Endothelial cell of umbilical vein (primary cell): ENCODE data around the gene ARHGEF12. TPM values are rescaled to one million over a fixed set of nuclear protein-coding genes. Genes with fewer than 3 reads are reported as not detected.

Experiments
- BruUV-seq: library from RNA; stranded (reverse); fragments of 400-500 nt; replicated peaks from 2 replicates; lab custom pipeline; 2021; lab: Mats Ljungman, UMichigan
- CTCF ChIA-PET: fragments of 300-600, 350-600 bp; sonication (Branson Sonifier 250); formaldehyde crosslinking; loops from one replicate; lab custom pipeline; 2021; ENCODE audit warnings: antibody characterized with exemption, inconsistent platforms; lab: Charles Lee
- POLR2A ChIA-PET: fragments of 300-600, 350-600 bp; sonication (Branson Sonifier 250); formaldehyde crosslinking; loops from one replicate; lab custom pipeline; 2021; ENCODE audit warnings: antibody characterized with exemption, inconsistent platforms; lab: Charles Lee
- DNase-seq: peaks from one replicate; pipeline ENCODE4 v3.0.0-alpha.2; 2011; ENCODE audit warnings: low read depth, low spot score
- FAIRE-seq: peaks from 2 replicates; lab custom pipeline; 2011; peaks lifted over from hg19 to GRCh38; lab: Jason Lieb, UNC
- H2AFZ ChIP-seq: 2 replicates; pipeline ENCODE4 v1.6.0; 2012; ENCODE audit warnings: low read depth, low read length, control low read depth, inconsistent platforms
- H3K27ac ChIP-seq: 2 replicates; pipeline ENCODE4 v1.5.1; 2011; ENCODE audit warnings: low read depth, mild to moderate bottlenecking, control low read depth, low read length, moderate library complexity; ENCODE audit not compliant: insufficient read depth
- H3K27me3 ChIP-seq, 2 experiments: 2 replicates each; pipeline versions ENCODE4 v1.6.0 to v1.6.1; 2011; ENCODE audit warnings: low read length in 2 of 2, mixed read lengths in 1 of 2; ENCODE audit not compliant: control insufficient read depth in 2 of 2, insufficient read depth in 2 of 2
- H3K36me3 ChIP-seq, 2 experiments: 2 replicates in 1 of 2; 3 replicates in 1 of 2; pipeline ENCODE4 v1.5.1; 2011; ENCODE audit warnings: low read length in 2 of 2, mild to moderate bottlenecking in 1 of 2, moderate library complexity in 1 of 2; ENCODE audit not compliant: control insufficient read depth in 2 of 2, insufficient read depth in 2 of 2; ENCODE audit errors: extremely low read depth in 1 of 2
- H3K4me1 ChIP-seq: 3 replicates; pipeline ENCODE4 v1.5.1; 2011; ENCODE audit warnings: mild to moderate bottlenecking, low read length; ENCODE audit not compliant: control insufficient read depth, insufficient read depth; ENCODE audit errors: extremely low read depth
- H3K4me2 ChIP-seq: 2 replicates; pipeline ENCODE4 v1.6.1; 2011; ENCODE audit warnings: low read length, control low read depth, mixed read lengths; ENCODE audit not compliant: insufficient read depth
- H3K4me3 ChIP-seq, 3 experiments: fragments of 200-600 bp in 1 of 3; sonication (generic), shearing (Covaris generic) in 1 of 3; replicated peaks in 1 of 3; 2 replicates each; pipeline ENCODE4 v1.5.1; 2011 to 2016; ENCODE audit warnings: control low read depth in 3 of 3, low read length in 3 of 3, mild to moderate bottlenecking in 2 of 3, inconsistent platforms in 1 of 3, low read depth in 1 of 3, moderate library complexity in 1 of 3; ENCODE audit not compliant: insufficient read depth in 1 of 3
- H3K79me2 ChIP-seq: 2 replicates; pipeline ENCODE4 v1.6.0; 2012; ENCODE audit warnings: low read length, inconsistent platforms; ENCODE audit not compliant: control insufficient read depth, insufficient read depth
- H3K9ac ChIP-seq: replicated peaks from 2 replicates; pipeline ENCODE3; 2011; ENCODE audit warnings: low read length, control low read depth; ENCODE audit not compliant: insufficient read depth; ENCODE audit errors: extremely low read depth
- H3K9me1 ChIP-seq: replicated peaks from 3 replicates; pipeline ENCODE4 v1.6.0; 2011; ENCODE audit warnings: mild to moderate bottlenecking, low read length; ENCODE audit not compliant: control insufficient read depth, insufficient read depth; ENCODE audit errors: extremely low read depth
- H3K9me3 ChIP-seq: replicated peaks from 2 replicates; pipeline ENCODE4 v1.5.1; 2012; ENCODE audit warnings: low read length, inconsistent platforms; ENCODE audit not compliant: control insufficient read depth, insufficient read depth
- H4K20me1 ChIP-seq: replicated peaks from 2 replicates; pipeline ENCODE3; 2011; ENCODE audit warnings: mild to moderate bottlenecking, low read length; ENCODE audit not compliant: control insufficient read depth, insufficient read depth; ENCODE audit errors: extremely low read depth
- CTCF ChIP-seq, 2 donors: IDR thresholded peaks; 1 replicate in 1 of 2; 2 replicates in 1 of 2; pipeline ENCODE4 v1.5.1; 2011; ENCODE audit warnings: low read length in 2 of 2, mild to moderate bottlenecking in 2 of 2, moderate library complexity in 2 of 2, control low read depth in 1 of 2, inconsistent platforms in 1 of 2, low read depth in 1 of 2; ENCODE audit not compliant: insufficient read depth in 1 of 2; ENCODE audit errors: extremely low read depth in 1 of 2
- EZH2 ChIP-seq: IDR thresholded peaks from 2 replicates; pipeline ENCODE4 v1.6.1; 2012; ENCODE audit warnings: borderline replicate concordance, low read depth, mild to moderate bottlenecking, moderate library complexity, low read length, inconsistent platforms; ENCODE audit not compliant: severe bottlenecking
- FOS ChIP-seq: IDR thresholded peaks from 2 replicates; pipeline ENCODE4 v1.6.1; 2011; ENCODE audit warnings: mild to moderate bottlenecking, low read length, moderate library complexity, borderline replicate concordance; ENCODE audit not compliant: insufficient read depth
- GATA2 ChIP-seq: IDR thresholded peaks from 2 replicates; pipeline ENCODE4 v1.7.0; 2011; ENCODE audit warnings: low read depth, mild to moderate bottlenecking, moderate library complexity, mixed read lengths, low read length; ENCODE audit not compliant: insufficient read length, insufficient read depth
- JUN ChIP-seq: IDR thresholded peaks from 2 replicates; pipeline ENCODE4 v1.6.1; 2011; ENCODE audit warnings: borderline replicate concordance, low read depth; ENCODE audit not compliant: insufficient read length, insufficient read depth
- MAX ChIP-seq: IDR thresholded peaks from 2 replicates; pipeline ENCODE4 v1.6.1; 2011; ENCODE audit not compliant: insufficient read depth, insufficient read length
- MYC ChIP-seq: IDR thresholded peaks from one replicate; pipeline ENCODE4 v1.6.1; 2011; ENCODE audit warnings: mild to moderate bottlenecking, low read depth, low read length
- POLR2A ChIP-seq: IDR thresholded peaks from 2 replicates; pipeline ENCODE4 v1.6.1; 2012; ENCODE audit warnings: low read depth, mild to moderate bottlenecking, control low read depth, low read length
- POLR2AphosphoS5 ChIP-seq: IDR thresholded peaks from 2 replicates; pipeline ENCODE4 v1.6.1; 2012; ENCODE audit warnings: low read depth, mild to moderate bottlenecking, control low read depth, low read length, moderate library complexity; ENCODE audit not compliant: insufficient read depth
- dilution Hi-C: fragments of 300-500 bp; cut with MboI; formaldehyde crosslinking; loops from one replicate; pipeline ENCODE4 v1.15.0; 2019; ENCODE audit warnings: low sequenced_read_pairs; ENCODE audit not compliant: extremely low pct_ligation_motif_present
- intact Hi-C: fragments of 100-400 bp; cut with micrococcal nuclease; formaldehyde crosslinking; loops from one replicate; pipeline ENCODE4 v1.10.0; 2022
- polyA plus RNA-seq, 4 experiments: library from polyadenylated mRNA; depleted of rRNA in 3 of 4; stranded (reverse) in 3 of 4; unstranded in 1 of 4; fragments of >200 nt; gene quantifications; 2 replicates each; pipeline versions ENCODE4 v1.2.1 to v1.2.3, GENCODE V29; 2011 to 2012; ENCODE audit warnings: missing spikeins in 1 of 4
- total RNA-seq: library from RNA; stranded (reverse); gene quantifications from 2 replicates; pipeline ENCODE4 v1.2.3, GENCODE V29; 2021

Gene ARHGEF12
- total and polyA plus RNA-seq, 2 donors (not counting 3 experiments of a cell fraction or from before 2014, with no cell fraction given) = 20.9 to 125 TPM

GRCh38 chr11:120522736-120523135 lies 186.5 kb downstream of the ARHGEF12 start:
- Histone ChIP-seq H3K9me3 (no peaks in the 10 kb centered on the region), H3K79me2 (no peaks in the 10 kb centered on the region), H4K20me1 (no peaks in the 10 kb centered on the region), H2AFZ (no peak overlapping the region), H3K9me1 (no peaks in the 10 kb centered on the region), H3K4me1 (no peaks in the 10 kb centered on the region), H3K9ac (no peak overlapping the region), H3K27ac (no peak overlapping the region), H3K36me3 (no peaks in the 10 kb centered on the region), H3K4me2 (no peak overlapping the region), H3K4me3 (no peak overlapping the region), H3K27me3 (peaks cover 0 to 2% of the 10 kb centered on the region in 2 experiments)
- POLR2A ChIA-PET = no interaction called here
- FAIRE-seq = no peak
- no TSS peak for BruUV-seq
- CTCF ChIA-PET = interaction anchor here (0.7 to 1.4 kb wide), 2 partner anchors 116 to 162 kb away, joined by 3 to 6 read pairs; no protein-coding TSS in a partner anchor
- TF ChIP-seq FOS (no peak), JUN (no peak), EZH2 (no peak), POLR2A (no peak), POLR2AphosphoS5 (no peak), GATA2 (no peak), MYC (no peak)
- dilution Hi-C loops = no loop called here
- no peak for DNase-seq
- intact Hi-C loops = no loop called here

GRCh38 chr11:120523196-120523595 lies 187.0 kb downstream of the ARHGEF12 start:
- H3K4me1 ChIP-seq = no peaks in the 10 kb centered on the region
- H3K9me3 ChIP-seq = no peaks in the 10 kb centered on the region
- CTCF ChIA-PET = interaction anchor here (0.7 to 1.4 kb wide), 2 partner anchors 115 to 162 kb away, joined by 3 to 6 read pairs; no protein-coding TSS in a partner anchor
- intact Hi-C loops (no loop called here), dilution Hi-C loops (no loop called here)
- H2AFZ ChIP-seq = no peak overlapping the region
- H3K4me2 ChIP-seq = no peak overlapping the region
- BruUV-seq = no TSS peak
- H3K79me2 ChIP-seq = no peaks in the 10 kb centered on the region
- H3K9ac ChIP-seq = no peak overlapping the region
- peaks cover 0 to 2% of the 10 kb centered on the region in 2 experiments for H3K27me3 ChIP-seq
- no peaks in the 10 kb centered on the region for H3K9me1 ChIP-seq
- no peaks in the 10 kb centered on the region for H3K36me3 ChIP-seq
- H3K4me3 ChIP-seq = no peak overlapping the region
- no peak for FAIRE-seq
- TF ChIP-seq POLR2A = no peak
- no peak for TF ChIP-seq GATA2
- TF ChIP-seq JUN = no peak
- no peak for TF ChIP-seq POLR2AphosphoS5
- no peak for TF ChIP-seq MYC
- TF ChIP-seq EZH2 = no peak
- TF ChIP-seq FOS = no peak
- TF ChIP-seq CTCF (IDR thresholded peaks at IDR 0.05; ENCODE audit: extremely low read depth in 1 of 2, insufficient read depth in 1 of 2, low read depth in 1 of 2, low read length in 2 of 2) = no peak
- no peak for TF ChIP-seq MAX
- H4K20me1 ChIP-seq = no peaks in the 10 kb centered on the region
- POLR2A ChIA-PET = no interaction called here
- no peak for DNase-seq
- no peak overlapping the region for H3K27ac ChIP-seq
